ENCODE data around the gene COX7A1.
A peak's percentile ranks its signal among the peaks of the same experiment; 100 is the strongest.
"Not testable (repeated sequence)": the region's sequence is repeated elsewhere in the genome, so short reads cannot be mapped to it uniquely, and the experiment has no call there.

Gene COX7A1

DNA sequence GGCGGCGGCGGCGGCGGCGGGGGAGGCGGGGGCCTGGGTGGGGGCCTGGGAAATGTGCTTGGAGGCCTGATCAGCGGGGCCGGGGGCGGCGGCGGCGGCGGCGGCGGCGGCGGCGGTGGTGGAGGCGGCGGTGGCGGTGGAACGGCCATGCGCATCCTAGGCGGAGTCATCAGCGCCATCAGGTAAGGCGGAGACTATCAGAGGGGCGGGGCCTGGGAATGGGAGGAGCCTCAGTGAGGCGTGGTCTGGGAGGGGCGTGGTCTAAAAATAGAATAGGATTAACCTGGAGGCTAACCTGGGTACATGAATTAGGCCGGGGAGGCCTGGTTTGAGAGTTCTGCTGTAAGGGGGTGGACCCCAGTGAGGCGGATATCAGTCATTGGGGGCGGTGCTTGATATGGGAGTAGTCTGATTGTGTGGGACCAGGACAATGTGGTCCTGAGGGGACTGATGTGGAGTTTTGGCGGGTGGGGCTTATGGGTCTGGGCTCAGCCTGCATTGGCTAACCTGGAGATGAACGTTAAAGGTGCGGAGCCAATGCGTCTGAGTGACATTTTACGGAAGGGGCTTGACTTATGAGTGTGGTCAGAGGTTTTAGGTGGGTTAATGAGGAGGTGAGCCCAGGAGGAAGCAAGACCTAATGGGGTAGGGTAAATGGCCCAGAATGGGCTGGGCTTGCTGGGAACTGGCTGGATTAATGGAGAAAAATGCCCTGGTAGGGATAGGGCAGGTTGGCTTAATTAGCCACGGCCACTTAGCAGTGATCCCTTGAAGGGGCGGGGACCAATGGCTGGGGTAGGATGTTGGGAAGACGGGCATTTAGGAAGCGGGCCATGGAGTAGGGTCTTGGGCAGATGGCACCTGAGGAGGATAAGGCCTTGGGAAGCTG is 11.0 kb downstream of the COX7A1 start:
- peak; percentile 77 for DNase-seq (ENCODE audit: low read depth)

DNA sequence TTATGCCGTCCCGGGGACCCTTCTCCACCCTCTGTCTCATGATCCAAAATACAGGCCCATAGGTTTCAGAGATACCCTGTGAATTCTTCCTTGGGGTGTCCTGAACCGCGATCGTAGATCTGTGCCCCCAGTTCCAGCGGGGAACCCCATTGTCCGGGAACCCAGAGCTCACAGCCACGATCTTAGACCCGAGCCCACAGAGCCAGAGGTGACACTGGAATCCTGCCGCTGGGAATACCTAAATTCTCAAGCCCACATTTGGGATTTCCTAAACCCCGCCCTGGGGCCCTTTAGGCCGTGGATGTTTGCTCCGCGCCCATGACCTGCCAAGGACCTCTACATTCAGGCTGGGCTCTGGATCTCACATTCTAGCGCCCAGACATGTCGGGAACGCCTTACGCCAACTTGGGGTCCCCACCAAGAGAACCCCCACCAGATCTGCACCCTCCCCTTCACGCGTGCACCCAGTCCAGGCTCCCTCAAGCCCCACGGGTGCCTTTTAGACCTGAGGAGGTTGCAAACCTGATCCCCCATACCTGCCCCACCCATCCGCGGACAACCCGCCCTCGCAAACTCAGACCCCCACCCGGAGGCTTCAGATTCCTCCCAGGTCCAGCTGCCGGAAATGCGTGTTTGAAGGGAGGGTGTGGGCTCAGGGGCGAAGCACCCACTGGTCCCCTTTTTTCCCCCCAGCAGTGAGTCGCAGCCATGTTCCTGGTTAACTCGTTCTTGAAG is 11.8 kb downstream of the COX7A1 start:
- DNase-seq (ENCODE audit: low read depth), result no peak

DNA sequence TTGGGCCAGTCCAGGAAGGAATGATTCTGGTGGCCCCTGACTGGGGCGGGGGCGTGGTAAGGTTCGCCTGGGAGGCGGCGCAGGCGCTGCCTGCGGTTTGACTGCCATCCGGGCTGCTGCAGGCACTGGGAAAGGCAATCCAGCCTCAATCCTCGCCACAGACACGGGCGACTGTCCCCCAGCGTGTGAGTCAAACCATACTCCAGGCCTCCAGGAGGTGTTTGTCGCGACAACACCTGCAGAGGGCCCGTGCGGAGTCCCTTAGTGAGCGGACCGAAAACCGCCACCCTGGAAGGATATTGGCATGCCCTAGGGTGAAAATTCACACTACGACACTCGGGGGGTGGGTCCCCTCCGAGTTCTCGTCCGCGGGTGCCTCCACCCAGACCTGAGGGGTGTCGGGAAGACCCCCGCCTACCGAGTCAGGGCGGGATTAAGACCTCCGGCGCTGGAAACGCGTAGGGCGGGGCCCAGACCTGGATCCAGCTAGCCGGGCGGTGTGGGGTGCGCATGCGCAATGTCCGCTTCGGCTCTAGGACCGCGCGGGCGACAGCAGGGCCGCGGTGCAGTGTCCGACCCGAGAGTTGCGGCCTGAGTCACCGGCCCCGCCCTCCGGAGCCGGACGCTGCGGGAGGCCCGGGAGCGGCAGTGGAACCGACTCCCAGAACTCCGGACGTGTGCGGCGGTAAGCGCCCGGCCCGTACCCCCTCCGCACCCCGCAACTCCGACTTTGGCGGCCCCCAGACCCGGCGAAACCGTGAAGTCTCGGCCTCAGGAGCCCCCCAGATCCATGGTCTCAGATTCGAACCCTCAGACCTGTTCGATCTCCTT is 12.6 kb downstream of the COX7A1 start, which contains the start of gene CAPNS1:
CAPNS1 (plus strand) TSS at position 594 of the 831 bp plus-strand sequence. CDS start 946 bp downstream, outside the sequence.
- peak; percentile 84 for DNase-seq (ENCODE audit: low read depth)

DNA sequence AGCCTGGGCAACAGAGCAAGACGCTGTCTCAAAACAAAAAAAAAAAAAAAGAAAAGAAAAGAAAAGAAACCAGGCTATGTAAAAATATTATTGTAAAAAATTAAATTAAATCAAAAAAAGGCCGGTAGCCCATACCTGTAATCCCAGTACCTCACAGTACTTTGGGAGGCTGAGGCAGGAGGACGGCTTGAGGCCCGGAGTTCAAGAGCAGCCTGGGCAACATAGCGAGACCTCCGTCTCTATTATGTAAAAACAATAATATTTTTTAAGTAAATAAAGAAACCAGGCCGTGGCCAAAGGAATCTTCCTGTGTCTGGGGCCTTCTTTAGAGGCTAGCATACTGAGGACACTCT is 13.2 kb downstream of the COX7A1 start:
- DNase-seq (ENCODE audit: low read depth), result no peak

- no peak for DNase-seq (ENCODE audit: low read depth)
Measured at GRCh38 chr19:36136964-36137686, 15.1 kb downstream of the COX7A1 start.

- not testable (repeated sequence) for DNase-seq (ENCODE audit: low read depth)
Measured at GRCh38 chr19:36134867-36135266, 17.4 kb downstream of the COX7A1 start.

- not testable (repeated sequence) for DNase-seq (ENCODE audit: low read depth)
Measured at GRCh38 chr19:36131221-36131620, 21.0 kb downstream of the COX7A1 start.

GRCh38 chr19:36128392-36128736 is 23.9 kb downstream of the COX7A1 start:
- DNase-seq (ENCODE audit: low read depth), result no peak

DNA sequence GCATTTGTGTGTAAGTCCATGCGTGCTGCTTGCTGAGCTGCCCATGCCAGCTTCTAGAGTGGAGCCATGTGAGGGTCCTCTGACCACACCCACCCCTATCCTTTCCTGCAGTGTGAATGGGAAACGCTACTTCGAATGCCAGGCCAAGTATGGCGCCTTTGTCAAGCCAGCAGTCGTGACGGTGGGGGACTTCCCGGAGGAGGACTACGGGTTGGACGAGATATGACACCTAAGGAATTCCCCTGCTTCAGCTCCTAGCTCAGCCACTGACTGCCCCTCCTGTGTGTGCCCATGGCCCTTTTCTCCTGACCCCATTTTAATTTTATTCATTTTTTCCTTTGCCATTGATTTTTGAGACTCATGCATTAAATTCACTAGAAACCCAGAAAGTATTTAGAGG is 26.7 kb downstream of the COX7A1 start:
- DNase-seq (ENCODE audit: low read depth), result no peak

DNA sequence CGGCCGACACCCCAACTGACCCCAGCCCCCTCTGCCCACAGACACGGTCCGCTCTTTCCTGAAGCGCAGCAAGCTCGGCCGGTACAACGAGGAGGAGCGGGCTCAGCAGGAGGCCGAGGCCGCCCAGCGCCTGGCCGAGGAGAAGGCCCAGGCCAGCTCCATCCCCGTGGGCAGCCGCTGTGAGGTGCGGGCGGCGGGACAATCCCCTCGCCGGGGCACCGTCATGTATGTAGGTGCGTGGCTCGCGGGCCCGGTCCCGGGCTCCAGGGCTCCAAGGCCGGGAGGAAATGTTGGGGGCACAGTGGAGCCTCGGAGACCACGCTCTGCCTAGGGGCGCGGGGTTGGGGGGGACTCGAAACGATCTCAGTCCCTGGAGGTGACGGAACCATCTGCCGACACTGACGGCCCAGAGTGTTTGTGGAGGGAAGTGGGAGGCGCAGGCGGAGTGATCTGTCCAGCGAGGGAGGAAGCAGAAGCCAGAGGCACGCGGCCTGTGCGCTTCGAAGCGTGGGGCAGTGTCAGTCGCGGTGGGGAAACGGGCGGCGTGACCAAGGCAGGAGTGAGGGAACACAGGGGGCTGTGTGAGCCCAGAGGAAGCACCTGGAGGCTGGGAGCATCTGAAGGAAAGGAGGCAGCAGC is 30.6 kb downstream of the COX7A1 start:
- no peak for DNase-seq (ENCODE audit: low read depth)

- no peak for DNase-seq (ENCODE audit: low read depth)
Measured at GRCh38 chr19:36120984-36121358, 31.3 kb downstream of the COX7A1 start.

GRCh38 chr19:36120092-36120983 is 31.9 kb downstream of the COX7A1 start:
- no peak for DNase-seq (ENCODE audit: low read depth)

DNA sequence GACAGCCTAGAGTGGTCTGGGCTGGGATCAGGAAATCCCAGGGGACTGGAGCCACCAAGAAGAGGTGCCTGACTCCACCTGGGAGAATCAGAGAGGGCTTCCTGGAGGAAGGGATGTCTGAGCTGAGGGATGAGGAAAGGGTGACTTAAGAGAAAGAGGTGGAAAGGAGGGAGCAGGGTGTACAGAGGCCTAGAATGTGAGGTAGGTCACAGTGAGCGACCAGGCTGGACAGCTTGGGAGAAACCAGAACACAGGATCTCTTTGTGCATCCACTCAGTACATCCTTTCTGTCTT is 36.0 kb downstream of the COX7A1 start:
- DNase-seq (ENCODE audit: low read depth), result no peak

GRCh38 chr19:36115453-36116343 is 36.5 kb downstream of the COX7A1 start, which contains the start of gene TBCB:
TBCB (plus strand) TSS chr19:36115468; CDS start chr19:36115561, 93 bp downstream.
- peak; percentile 84 for DNase-seq (ENCODE audit: low read depth)

DNA sequence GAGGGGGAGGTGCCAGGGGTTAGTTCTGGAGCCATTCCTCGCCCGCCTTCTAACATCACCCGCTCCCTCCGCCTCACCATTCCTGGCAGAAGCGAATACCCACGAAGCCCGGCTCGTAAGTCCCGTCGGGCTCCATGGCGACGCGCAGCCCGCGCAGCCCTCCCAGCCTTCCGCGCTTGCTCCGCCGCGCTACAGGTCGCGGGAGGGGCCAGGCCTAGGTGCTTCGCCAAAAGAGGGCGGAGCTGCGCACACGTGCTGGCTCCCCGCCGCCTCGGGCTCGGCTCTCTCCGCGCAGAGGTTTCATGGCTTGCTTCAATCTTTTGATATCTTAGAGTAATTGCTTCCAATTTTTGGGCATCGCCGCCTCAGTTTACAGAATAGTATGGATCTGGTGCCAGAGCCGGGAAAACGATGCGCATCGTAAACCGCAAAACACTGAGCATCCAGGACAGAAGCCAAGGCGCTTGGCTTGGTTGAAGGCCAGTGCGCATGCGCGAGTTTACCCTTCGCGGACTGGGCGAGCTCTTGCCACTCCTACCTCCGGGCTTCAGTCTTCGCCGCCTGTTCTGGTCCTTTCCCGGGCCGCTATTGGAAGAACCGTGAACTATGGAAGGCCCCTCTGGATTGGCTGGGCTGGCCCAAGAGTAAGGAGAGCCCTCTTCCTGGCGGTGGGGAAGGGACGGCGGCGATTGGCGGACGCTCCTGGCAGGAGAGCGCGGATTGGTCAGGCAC is 37.4 kb downstream of the COX7A1 start, which contains the start of gene POLR2I:
POLR2I (minus strand) TSS at position 155 of the 732 bp plus-strand sequence; CDS start at position 136, 19 bp downstream.
- DNase-seq (ENCODE audit: low read depth), result peak; percentile 100

GRCh38 chr19:36113894-36114720 is 38.1 kb downstream of the COX7A1 start:
- DNase-seq (ENCODE audit: low read depth), result no peak

DNA sequence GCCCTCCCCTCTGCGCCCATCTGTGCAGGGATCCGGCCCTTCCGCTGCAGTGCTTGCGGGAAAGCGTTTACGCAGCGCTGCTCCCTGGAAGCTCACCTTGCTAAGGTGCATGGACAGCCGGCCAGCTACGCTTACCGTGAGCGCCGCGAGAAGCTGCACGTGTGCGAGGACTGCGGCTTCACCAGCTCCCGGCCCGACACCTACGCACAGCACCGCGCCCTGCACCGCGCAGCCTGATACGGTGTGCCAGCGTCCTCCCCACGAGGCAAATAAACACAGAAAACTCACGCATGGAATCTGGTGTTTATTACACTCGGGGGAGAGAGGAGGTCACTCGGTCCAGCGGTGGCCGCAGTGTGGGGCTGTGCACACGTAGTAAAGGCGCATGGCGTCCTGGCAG is 38.8 kb downstream of the COX7A1 start:
- DNase-seq (ENCODE audit: low read depth), result no peak
